Hepatocyte (in vitro differentiated cells): Measurements from ENCODE around the gene GRIK2. TPM values are rescaled to one million over a fixed set of nuclear protein-coding genes. Genes with fewer than 3 reads are reported as not detected.
A peak's percentile ranks its signal among the peaks of the same experiment; 100 is the strongest.
"Not testable (repeated sequence)": the region's sequence is repeated elsewhere in the genome, so short reads cannot be mapped to it uniquely, and the experiment has no call there.

Experiments used
- DNase-seq: peaks from one replicate; pipeline ENCODE4 v3.0.0-alpha.2; 2016; ENCODE audit warnings: low spot score
- H2AFZ ChIP-seq: fragments of 200-600 bp; sonication (generic); 2 replicates; pipeline ENCODE4 v1.6.0; 2016; ENCODE audit warnings: antibody characterized with exemption, mild to moderate bottlenecking
- H3K27ac ChIP-seq: fragments of 200-600 bp; sonication (generic); 2 replicates; pipeline ENCODE4 v1.5.1; 2016; ENCODE audit warnings: mild to moderate bottlenecking
- H3K27me3 ChIP-seq: fragments of 200-600 bp; sonication (generic); 2 replicates; pipeline ENCODE4 v1.6.1; 2016
- H3K36me3 ChIP-seq: fragments of 200-600 bp; sonication (generic); replicated peaks from 2 replicates; pipeline ENCODE4 v1.5.1; 2016; ENCODE audit warnings: low read depth; ENCODE audit not compliant: insufficient read depth
- H3K4me1 ChIP-seq: fragments of 200-600 bp; sonication (generic); 2 replicates; pipeline ENCODE4 v1.5.1; 2016; ENCODE audit warnings: mild to moderate bottlenecking, moderate library complexity; ENCODE audit not compliant: insufficient read depth
- H3K4me2 ChIP-seq: fragments of 200-600 bp; sonication (generic); 2 replicates; pipeline ENCODE4 v1.6.0; 2016
- H3K4me3 ChIP-seq: fragments of 200-600 bp; sonication (generic); 2 replicates; pipeline ENCODE4 v1.5.1; 2016; ENCODE audit warnings: mild to moderate bottlenecking
- H3K79me2 ChIP-seq: fragments of 200-600 bp; sonication (generic); 2 replicates; pipeline ENCODE4 v1.6.0; 2017; ENCODE audit warnings: mild to moderate bottlenecking
- H3K9me2 ChIP-seq: fragments of 200-600 bp; sonication (generic); replicated peaks from 2 replicates; pipeline ENCODE4 v1.6.0; 2017; ENCODE audit warnings: mild to moderate bottlenecking; ENCODE audit not compliant: insufficient read depth
- H3K9me3 ChIP-seq: fragments of 200-600 bp; sonication (generic); 2 replicates; pipeline ENCODE4 v1.5.1; 2016; ENCODE audit warnings: low read depth, mild to moderate bottlenecking
- H4K20me1 ChIP-seq: fragments of 200-600 bp; sonication (generic); 2 replicates; pipeline ENCODE4 v1.6.0; 2016; ENCODE audit warnings: mild to moderate bottlenecking; ENCODE audit not compliant: insufficient read depth, poor library complexity, severe bottlenecking
- CTCF ChIP-seq: fragments of 200-600 bp; sonication (generic); IDR thresholded peaks from 2 replicates; pipeline ENCODE4 v1.5.1; 2016; ENCODE audit warnings: antibody characterized with exemption, mild to moderate bottlenecking; ENCODE audit not compliant: poor library complexity
- EZH2 ChIP-seq: fragments of 200-600 bp; sonication (generic); IDR thresholded peaks from 2 replicates; pipeline ENCODE4 v1.6.1; 2016; ENCODE audit warnings: antibody characterized with exemption, mild to moderate bottlenecking, borderline replicate concordance
- EZH2phosphoT487 ChIP-seq: fragments of 200-600 bp; sonication (generic); IDR thresholded peaks from one replicate; pipeline ENCODE4 v1.6.1; 2018; ENCODE audit warnings: antibody characterized with exemption, mild to moderate bottlenecking, low read depth, moderate library complexity; ENCODE audit not compliant: unreplicated experiment, severe bottlenecking
- WGBS: methylation state at CpG from one replicate; pipeline ENCODE4 v1.1.6; 2016; ENCODE audit warnings: low lambda C conversion rate; ENCODE audit errors: missing lambda C conversion rate; 5-methylcytosine and 5-hydroxymethylcytosine counted together
- polyA plus RNA-seq: library from polyadenylated mRNA; unstranded; fragments of >200 nt; fragmentation: Nextera tagmentation; extraction: Ambion mirVana; gene quantifications from 2 replicates; pipeline ENCODE4 v1.2.1, GENCODE V29; 2016
- total RNA-seq: library from RNA; depleted of rRNA; stranded (reverse); fragments of >200 nt; gene quantifications from 2 replicates; pipeline ENCODE4 v1.2.3, GENCODE V29; 2014

Gene GRIK2
- total and polyA plus RNA-seq, 2 experiments from 2014 or later = 5.8 to 6.2 TPM

GRCh38 chr6:101380897-101381630 lies 12.4 kb upstream of the GRIK2 start:
- Histone ChIP-seq H3K4me1 (no peaks in the 10 kb centered on the region), H3K79me2 (no peaks in the 10 kb centered on the region), H2AFZ (no peak overlapping the region), H3K36me3 (no peaks in the 10 kb centered on the region), H4K20me1 (no peaks in the 10 kb centered on the region), H3K9me2 (no peaks in the 10 kb centered on the region), H3K9me3 (no peaks in the 10 kb centered on the region), H3K4me2 (no peak overlapping the region), H3K27me3 (no peaks in the 10 kb centered on the region), H3K4me3 (no peak overlapping the region), H3K27ac (no peak overlapping the region)
- TF ChIP-seq EZH2 (no peak), CTCF (no peak), EZH2phosphoT487 (no peak)
- WGBS = 91% methylated on average over 2 of the region's 2 CpGs
- no peak for DNase-seq

GRCh38 chr6:101383747-101384146 lies 9.8 kb upstream of the GRIK2 start:
- not testable (repeated sequence) for H3K4me1 ChIP-seq, DNase-seq, H4K20me1 ChIP-seq, H3K27ac ChIP-seq, H2AFZ ChIP-seq, H3K36me3 ChIP-seq, H3K4me2 ChIP-seq, H3K79me2 ChIP-seq, H3K9me2 ChIP-seq, H3K4me3 ChIP-seq, H3K27me3 ChIP-seq, H3K9me3 ChIP-seq
- 100% methylated on average over 5 of the region's 5 CpGs for WGBS

GRCh38 chr6:101386982-101387381 lies 6.5 kb upstream of the GRIK2 start:
- Histone ChIP-seq H4K20me1 (no peaks in the 10 kb centered on the region), H3K79me2 (no peaks in the 10 kb centered on the region), H3K9me2 (no peaks in the 10 kb centered on the region), H3K27ac (no peak overlapping the region), H3K36me3 (no peaks in the 10 kb centered on the region), H3K27me3 (peaks cover 36% of the 10 kb centered on the region), H3K9me3 (no peaks in the 10 kb centered on the region), H3K4me3 (no peak overlapping the region), H3K4me1 (no peaks in the 10 kb centered on the region), H3K4me2 (no peak overlapping the region), H2AFZ (no peak overlapping the region)
- TF ChIP-seq EZH2phosphoT487 (no peak), CTCF (peak; percentile 10)
- WGBS = 36% methylated on average over 1 of the region's 1 CpG
- DNase-seq = no peak

GRCh38 chr6:101391772-101392585 lies 1.5 kb upstream of the GRIK2 start:
- H3K4me1 ChIP-seq = peaks cover 2% of the 10 kb centered on the region
- H4K20me1 ChIP-seq = no peaks in the 10 kb centered on the region
- no peak overlapping the region for H3K27ac ChIP-seq
- DNase-seq = no peak
- TF ChIP-seq EZH2 (no peak), CTCF (no peak)
- no peaks in the 10 kb centered on the region for H3K9me2 ChIP-seq
- H3K9me3 ChIP-seq = no peaks in the 10 kb centered on the region
- no peaks in the 10 kb centered on the region for H3K79me2 ChIP-seq
- H3K27me3 ChIP-seq = peaks cover 60% of the 10 kb centered on the region
- WGBS = 24% methylated on average over 24 of the region's 24 CpGs
- no peak overlapping the region for H2AFZ ChIP-seq
- H3K4me3 ChIP-seq = no peak overlapping the region
- no peaks in the 10 kb centered on the region for H3K36me3 ChIP-seq
- peak overlapping the region; percentile 96 for H3K4me2 ChIP-seq
